Ramos (cell line): ENCODE results near the gene IL17A.
"Not testable (repeated sequence)": the region's sequence is repeated elsewhere in the genome, so short reads cannot be mapped to it uniquely, and the experiment has no call there.

Source experiments
- in situ Hi-C: fragments of 300-500 bp; cut with MboI; formaldehyde crosslinking; loops from one replicate; pipeline ENCODE4 v1.14.3; 2022; ENCODE audit warnings: low sequenced_read_pairs; ENCODE audit not compliant: unreplicated experiment

IL17A gene

GRCh38 chr6:52162940-52163908 is 23.0 kb upstream of the IL17A start:
- in situ Hi-C loops, result no loop called here

- in situ Hi-C loops, result no loop called here
These were observed 21.7 kb upstream of the IL17A start for GRCh38 chr6:52164319-52165094.

DNA sequence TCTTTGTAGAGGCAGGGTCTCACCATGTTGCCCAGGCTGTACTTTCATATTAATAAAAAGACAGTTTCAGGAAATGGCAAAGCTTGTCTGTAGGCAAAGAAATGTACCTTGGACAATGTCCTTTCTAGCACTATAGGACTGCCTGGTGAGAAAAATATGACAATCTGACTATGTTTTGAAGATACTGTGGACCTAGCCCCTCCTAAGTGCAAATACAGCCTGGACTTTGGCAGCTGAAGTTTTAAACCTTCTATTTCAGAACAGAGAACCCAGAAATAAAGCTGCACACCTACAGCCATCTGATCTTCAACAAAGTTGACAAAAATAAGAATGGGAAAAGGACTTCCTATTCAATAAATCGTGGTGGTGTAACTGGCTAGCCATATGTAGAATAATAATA is 18.9 kb upstream of the IL17A start:
- in situ Hi-C loops, result no loop called here

- in situ Hi-C loops, result not testable (repeated sequence)
These were observed 17.8 kb upstream of the IL17A start for GRCh38 chr6:52168351-52168750.

- in situ Hi-C loops, result no loop called here
These were observed 12.1 kb upstream of the IL17A start for GRCh38 chr6:52174118-52174517.

- in situ Hi-C loops, result no loop called here
These were observed 9.6 kb upstream of the IL17A start for GRCh38 chr6:52176550-52176949.

DNA sequence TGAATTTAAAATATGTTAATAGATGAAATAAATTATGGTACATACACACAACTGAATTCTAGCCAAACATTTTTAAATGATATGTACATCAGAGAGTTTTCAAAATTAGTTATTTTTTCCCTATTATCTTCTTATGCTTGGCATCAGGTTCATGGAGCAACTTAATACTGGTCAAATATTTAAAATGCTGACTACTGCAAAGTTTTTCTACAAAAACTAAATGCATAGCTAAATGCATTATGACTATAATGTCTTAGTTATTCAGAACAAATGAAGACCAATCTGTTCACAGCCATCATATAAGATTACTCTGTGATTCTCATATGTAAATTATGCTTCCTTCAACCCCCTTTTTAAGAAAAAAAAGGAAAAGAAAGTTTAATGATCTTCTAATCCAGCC is 8.2 kb upstream of the IL17A start:
- in situ Hi-C loops, result no loop called here

DNA sequence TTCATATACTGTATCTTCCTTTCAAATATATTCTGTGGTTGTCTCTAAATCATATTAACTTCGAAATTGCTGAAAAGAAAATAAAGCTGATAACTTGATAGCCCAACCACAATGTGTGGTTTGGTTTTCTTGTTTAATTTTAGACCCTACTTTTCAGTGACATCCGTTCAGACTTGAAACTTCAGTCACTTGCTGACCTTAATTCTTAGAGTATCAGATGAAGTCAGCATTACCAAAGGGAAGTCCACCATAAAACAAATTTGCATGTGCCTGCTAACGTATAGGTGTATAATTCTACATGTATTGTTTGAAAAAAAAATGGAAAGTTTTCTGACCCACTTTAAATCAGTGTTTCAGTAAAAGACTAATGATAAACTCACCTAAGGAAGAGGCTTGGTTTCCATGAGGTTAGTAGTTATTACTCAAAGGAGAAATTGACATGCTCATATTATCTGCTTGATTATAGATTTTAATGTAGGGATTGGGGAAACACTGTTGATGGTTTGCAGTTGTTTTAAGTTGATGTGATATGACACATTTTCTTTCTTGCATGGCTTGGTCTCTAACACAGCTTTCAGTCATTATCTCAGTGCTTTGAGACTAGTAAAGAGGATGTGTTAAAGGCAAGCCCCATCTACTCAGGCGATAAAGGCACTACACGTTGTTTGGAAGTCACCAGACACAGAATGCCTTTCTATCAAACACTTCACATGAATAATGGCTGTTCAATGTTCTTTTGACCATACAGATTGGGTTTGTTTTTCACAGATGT is 5.2 kb upstream of the IL17A start:
- in situ Hi-C loops, result no loop called here

DNA sequence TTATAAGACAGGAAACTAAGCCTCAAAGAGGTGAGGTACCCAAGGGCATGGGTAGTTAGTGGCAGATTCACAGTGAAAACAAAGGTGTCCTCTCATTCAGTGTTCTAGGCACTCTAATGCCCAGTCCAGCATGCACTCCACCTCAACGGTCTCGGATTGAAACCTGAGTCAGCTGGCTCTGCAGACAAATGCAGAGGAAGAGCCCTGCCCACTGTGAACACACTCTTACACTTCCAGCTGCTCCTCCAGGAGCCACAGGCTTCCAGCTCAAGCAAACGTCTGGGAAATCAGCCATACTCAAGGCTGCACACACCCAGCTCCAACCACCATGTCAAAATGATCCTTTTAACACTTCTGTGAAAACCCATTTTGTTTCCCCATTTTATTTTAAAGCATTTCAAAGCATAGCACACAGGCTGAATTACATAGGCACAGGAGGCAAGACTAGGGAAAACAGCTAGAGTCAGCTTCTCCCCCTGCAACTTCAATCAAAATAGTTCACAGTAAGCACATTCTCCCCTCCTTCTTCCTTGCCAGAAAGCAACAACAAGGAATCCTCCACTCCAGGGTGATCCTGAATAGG is 3.0 kb upstream of the IL17A start:
- in situ Hi-C loops, result no loop called here

DNA sequence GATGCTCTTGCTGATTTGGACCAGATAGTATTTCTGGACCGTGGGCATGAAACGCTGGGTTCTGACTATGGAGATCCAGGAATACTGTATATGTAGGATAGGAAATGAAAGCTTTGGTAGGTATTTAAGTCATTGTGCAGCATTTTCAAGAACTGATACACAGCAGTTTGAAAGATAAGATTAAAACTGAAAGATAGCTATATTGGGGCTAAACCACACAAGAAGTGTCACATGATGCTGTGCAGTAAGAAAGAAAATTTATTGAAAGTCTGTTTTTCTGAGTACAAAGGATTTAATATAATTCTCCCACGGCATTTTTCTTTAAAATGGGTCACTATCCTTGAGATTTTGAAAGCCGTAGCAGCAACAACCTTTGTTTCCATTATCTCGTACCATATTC is 305 bp downstream of the IL17A start:
- in situ Hi-C loops, result no loop called here

DNA sequence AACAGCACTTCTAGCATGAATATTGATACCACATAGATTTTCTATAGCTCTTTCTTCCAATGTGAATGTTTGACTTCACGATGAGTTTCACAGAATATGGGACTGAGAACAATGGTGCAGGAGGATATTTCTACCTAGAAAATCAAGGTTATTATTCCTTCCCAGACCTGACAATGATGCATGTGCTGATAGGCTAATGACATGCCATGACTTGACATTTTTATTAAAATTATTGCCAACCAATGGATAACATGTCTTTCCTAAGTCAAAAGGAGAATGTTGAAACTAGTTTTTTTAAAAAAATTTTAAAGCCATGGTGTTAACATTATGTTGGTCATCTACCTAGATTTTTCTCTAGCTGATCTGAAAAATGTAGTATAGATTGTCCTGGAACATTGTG is 923 bp downstream of the IL17A start:
- in situ Hi-C loops, result no loop called here

DNA sequence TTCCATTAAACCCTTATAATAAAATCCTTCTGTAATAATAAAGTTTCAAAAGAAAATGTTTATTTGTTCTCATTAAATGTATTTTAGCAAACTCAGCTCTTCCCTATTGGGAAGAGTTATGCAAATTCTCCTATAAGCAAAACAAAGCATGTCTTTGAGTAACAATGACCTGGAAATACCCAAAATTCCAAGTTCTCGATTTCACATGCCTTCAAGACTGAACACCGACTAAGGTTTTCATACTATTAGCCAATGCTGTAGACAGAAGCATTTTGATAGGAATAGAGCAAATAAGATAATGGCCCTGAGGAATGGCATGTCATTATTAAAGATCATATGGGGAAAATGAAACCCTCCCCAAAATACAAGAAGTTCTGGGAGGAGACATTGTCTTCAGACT is 3.8 kb downstream of the IL17A start:
- in situ Hi-C loops, result no loop called here

DNA sequence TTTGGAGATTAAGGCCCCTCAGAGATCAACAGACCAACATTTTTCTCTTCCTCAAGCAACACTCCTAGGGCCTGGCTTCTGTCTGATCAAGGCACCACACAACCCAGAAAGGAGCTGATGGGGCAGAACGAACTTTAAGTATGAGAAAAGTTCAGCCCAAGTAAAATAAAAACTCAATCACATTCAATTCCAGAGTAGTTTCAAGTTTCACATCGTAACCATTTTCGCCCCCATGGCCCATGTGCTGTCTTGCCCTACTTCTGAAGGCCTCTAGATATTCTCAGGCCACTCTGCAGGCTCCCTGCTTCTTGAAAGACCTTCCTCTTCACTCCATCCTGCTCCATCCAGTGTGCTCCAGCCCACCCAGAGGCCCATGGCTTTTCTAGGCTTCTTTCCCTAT is 4.2 kb downstream of the IL17A start:
- in situ Hi-C loops, result no loop called here

GRCh38 chr6:52191824-52192223 is 5.6 kb downstream of the IL17A start:
- in situ Hi-C loops, result no loop called here

- in situ Hi-C loops, result no loop called here
These were observed 9.7 kb downstream of the IL17A start for GRCh38 chr6:52195886-52196285.

GRCh38 chr6:52200088-52200487 is 13.9 kb downstream of the IL17A start:
- in situ Hi-C loops, result not testable (repeated sequence)

DNA sequence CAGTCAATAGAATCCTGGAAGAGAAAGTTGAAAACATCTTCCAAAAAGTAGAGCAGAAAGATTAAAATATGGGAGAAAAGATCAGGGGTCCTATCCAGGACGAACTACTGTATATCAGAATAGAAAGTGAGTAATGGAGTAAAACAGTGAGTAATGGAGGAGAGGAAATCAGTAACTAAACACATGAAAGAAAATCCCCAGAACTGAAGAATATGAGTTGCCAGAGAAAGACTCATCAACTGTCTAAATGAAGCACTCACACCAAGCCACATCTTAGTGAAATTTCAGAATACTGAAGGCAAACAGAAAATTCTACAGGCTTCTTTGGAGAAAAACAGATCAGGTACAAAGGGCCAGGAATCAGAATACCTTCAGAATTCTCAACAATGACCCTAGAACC is 14.9 kb downstream of the IL17A start:
- in situ Hi-C loops, result no loop called here

GRCh38 chr6:52201493-52201892 is 15.3 kb downstream of the IL17A start:
- in situ Hi-C loops, result no loop called here

DNA sequence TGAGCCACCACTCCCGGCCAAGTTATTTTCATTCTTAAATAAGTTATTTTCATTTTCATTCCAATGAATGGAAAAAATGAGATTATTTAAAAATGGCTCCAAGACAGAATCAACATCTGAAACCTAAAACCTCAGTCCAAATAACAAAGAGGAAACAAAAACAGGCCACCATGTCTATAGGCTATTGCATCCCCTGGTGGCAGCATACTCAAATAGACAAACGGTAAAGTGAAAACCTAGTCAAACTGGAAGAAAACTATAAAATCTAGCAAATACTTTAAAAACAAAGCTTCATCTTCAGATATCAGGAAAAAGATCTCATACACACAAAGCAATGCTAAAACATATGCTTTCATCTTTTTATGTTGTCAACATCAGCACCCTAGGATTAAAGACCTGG is 20.9 kb downstream of the IL17A start:
- in situ Hi-C loops, result no loop called here

GRCh38 chr6:52208612-52209011 is 22.4 kb downstream of the IL17A start:
- in situ Hi-C loops, result no loop called here
